IMR-90 (cell line): ENCODE measurements around the gene EVI5.

Experiments
- MXI1 ChIP-seq: IDR thresholded peaks from 2 replicates; pipeline ENCODE4 v1.6.1; 2012; ENCODE audit warnings: low read depth, mild to moderate bottlenecking, low read length, moderate library complexity, borderline replicate concordance
- POLR2A ChIP-seq: IDR thresholded peaks from 2 replicates; pipeline ENCODE4 v1.6.1; 2012; ENCODE audit warnings: mild to moderate bottlenecking, low read depth, low read length
- TF ChIP-seq, protein P1 (sequence below): fragments of 150-350 bp; IDR thresholded peaks from 2 replicates; pipeline ENCODE4 v1.6.1; 2017; ENCODE audit warnings: mild to moderate bottlenecking, antibody characterized with exemption, low read length, low read depth

DNA sequence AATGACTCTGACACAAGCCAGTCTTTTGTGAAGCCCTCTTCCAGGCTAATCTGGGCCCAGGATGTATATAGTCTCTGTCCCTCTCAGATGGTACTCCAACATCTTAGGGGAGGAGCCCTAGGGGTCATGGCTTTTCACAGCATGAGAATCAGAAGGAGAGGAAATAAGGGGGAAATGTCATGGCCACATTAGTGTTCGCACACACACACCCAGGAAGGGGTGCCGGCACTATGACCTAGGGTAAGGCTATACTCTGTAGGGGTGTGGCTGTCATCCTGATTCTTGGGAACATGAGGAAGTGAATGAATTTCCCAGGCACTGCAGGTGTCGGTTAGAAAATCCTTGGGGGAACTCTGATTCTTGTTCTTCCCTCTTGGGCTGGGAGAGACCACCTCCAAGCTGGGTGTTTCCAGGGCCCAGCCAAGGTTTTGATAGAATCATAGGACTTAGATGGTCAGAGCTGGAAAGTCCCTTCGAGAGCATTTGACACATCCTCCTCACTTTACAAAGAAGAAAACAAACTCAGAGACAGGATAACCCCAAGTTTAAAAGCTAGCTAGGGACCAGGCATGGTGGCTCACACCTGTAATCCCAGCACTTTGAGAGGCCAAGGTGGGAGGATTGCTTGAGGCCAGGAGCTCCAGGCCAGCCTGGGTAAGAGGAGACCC, 320.2 kb downstream of the EVI5 start:
- TF ChIP-seq, protein P1, sequence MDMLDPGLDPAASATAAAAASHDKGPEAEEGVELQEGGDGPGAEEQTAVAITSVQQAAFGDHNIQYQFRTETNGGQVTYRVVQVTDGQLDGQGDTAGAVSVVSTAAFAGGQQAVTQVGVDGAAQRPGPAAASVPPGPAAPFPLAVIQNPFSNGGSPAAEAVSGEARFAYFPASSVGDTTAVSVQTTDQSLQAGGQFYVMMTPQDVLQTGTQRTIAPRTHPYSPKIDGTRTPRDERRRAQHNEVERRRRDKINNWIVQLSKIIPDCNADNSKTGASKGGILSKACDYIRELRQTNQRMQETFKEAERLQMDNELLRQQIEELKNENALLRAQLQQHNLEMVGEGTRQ, result no peak
- TF ChIP-seq POLR2A, result no peak
- TF ChIP-seq MXI1, result no peak
